ENCODE data around the gene DRAM2. TPM values are rescaled to one million over a fixed set of nuclear protein-coding genes. Genes with fewer than 3 reads are reported as not detected.

The DRAM2 gene
- total and polyA plus RNA-seq, 2 of the 4 experiments (the other 2 are of a cell fraction): 31.4 to 66.3 TPM

DNA sequence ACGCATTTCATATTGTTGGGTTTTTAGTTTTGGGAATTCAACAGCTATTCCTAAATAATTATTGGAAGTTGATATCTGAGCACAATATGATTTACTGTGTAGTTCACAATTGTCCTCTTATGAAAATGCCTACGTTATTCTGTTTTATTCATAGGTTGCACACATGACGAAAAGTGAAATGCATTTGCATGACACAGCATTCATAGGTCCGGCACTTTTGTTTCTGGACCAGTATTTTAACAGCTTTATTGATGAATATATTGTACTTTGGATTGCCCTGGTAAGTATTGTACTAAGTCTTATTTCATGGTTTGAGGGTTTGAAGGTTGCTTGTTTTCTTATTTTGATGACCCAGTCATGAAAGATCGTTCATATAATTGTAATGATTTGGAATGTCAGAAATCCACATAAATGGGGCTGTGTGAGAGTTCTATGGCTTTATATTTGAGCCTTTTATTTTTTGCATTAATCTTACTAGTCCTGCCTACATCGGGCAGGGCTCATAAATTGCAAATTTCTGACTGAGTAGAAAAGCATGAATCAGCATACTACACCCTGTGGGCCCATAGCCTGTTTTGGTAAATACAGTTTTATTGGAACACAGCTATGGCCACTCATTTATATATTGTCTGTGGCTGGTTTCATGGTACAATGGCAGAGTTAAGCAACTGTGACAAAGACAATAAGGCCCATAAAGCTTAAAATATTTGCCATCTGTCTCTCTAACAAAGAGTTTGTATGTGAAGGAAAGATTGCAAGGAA lies 43.6 kb upstream of the DRAM2 start:
- no peaks in the 10 kb centered on the region for H3K27me3 ChIP-seq (ENCODE audit: control insufficient read depth, insufficient read depth, low read length)
- no peak overlapping the region for H4K8ac ChIP-seq (ENCODE audit: low read depth in 2 of 2, low read length in 2 of 2)
- no peak overlapping the region for H3K56ac ChIP-seq (ENCODE audit: extremely low read depth, insufficient read depth, low read length)
- H3K79me1 ChIP-seq (ENCODE audit: low read depth in 1 of 2, low read length in 2 of 2): no peaks in the 10 kb centered on the region
- no peak for DNase-seq
- no peak overlapping the region for H2BK5ac ChIP-seq (ENCODE audit: low read depth, low read length, poor library complexity, severe bottlenecking)
- no peak overlapping the region for H2AK5ac ChIP-seq (ENCODE audit: low read depth, low read length)
- H3K4me1 ChIP-seq (ENCODE audit: control insufficient read depth, insufficient read depth, low read length): no peaks in the 10 kb centered on the region
- H3K4me3 ChIP-seq (ENCODE audit: insufficient read depth, low read depth, low read length): no peak overlapping the region
- no peak overlapping the region for H3K27ac ChIP-seq (ENCODE audit: insufficient read depth, low read length)
- no peak overlapping the region for H3K4ac ChIP-seq (ENCODE audit: low read depth, low read length)
- H3K18ac ChIP-seq (ENCODE audit: low read depth, low read length): no peak overlapping the region
- H3K9ac ChIP-seq (ENCODE audit: low read depth, low read length): no peak overlapping the region
- intact Hi-C loops (cut with micrococcal nuclease): loop anchor here (5.0 kb wide), 1 partner anchor 36 kb away; no protein-coding TSS in a partner anchor
- ATAC-seq (ENCODE audit: low read depth): no peak
- CTCF ChIA-PET: interaction anchor here (0.7 kb wide), 1 partner anchor 8 kb away, joined by 4 read pairs; no protein-coding TSS in a partner anchor
- no peak overlapping the region for H3K4me2 ChIP-seq (ENCODE audit: low read depth, low read length)
- H3K9me3 ChIP-seq (ENCODE audit: control insufficient read depth, insufficient read depth, low read length): no peaks in the 10 kb centered on the region
- no peak overlapping the region for H2BK20ac ChIP-seq (ENCODE audit: low read depth, low read length)
- H2BK120ac ChIP-seq (ENCODE audit: low read depth, low read length): no peak overlapping the region
- no peak overlapping the region for H4K5ac ChIP-seq (ENCODE audit: low read depth, low read length)
- H3K9me1 ChIP-seq (ENCODE audit: insufficient read depth, low read length): no peaks in the 10 kb centered on the region
- POLR2A ChIA-PET (ENCODE audit: unreplicated experiment): no interaction called here
- no peak overlapping the region for H2AFZ ChIP-seq (replicated peaks; ENCODE audit: low read length, poor library complexity)
- H4K91ac ChIP-seq (ENCODE audit: insufficient read depth, low read depth, low read length): no peak overlapping the region
- dilution Hi-C loops (cut with HindIII; ENCODE audit: low sequenced_read_pairs, unreplicated experiment): no loop called here
- no CpG with 5 or more reads among the region's 6 CpGs for WGBS, 2 experiments (ENCODE audit: extremely low coverage in 2 of 2, insufficient read length in 1 of 2)
- no TSS peak for BruUV-seq (replicated peaks)
- H2BK15ac ChIP-seq (ENCODE audit: low read depth, low read length): no peak overlapping the region
- no peak overlapping the region for H3K14ac ChIP-seq (replicated peaks; ENCODE audit: low read depth, low read length)
- no peaks in the 10 kb centered on the region for H4K20me1 ChIP-seq (ENCODE audit: insufficient read depth, low read length)
- TF ChIP-seq CHD1 (IDR thresholded peaks at IDR 0.05; ENCODE audit: low read depth, low read length) (no peak), BHLHE40 (IDR thresholded peaks at IDR 0.05; ENCODE audit: low read depth, low read length) (no peak), FOS (IDR thresholded peaks at IDR 0.05; ENCODE audit: low read depth, low read length) (no peak), USF2 (IDR thresholded peaks at IDR 0.05; ENCODE audit: low read depth, low read length) (no peak), NFE2L2 (IDR thresholded peaks at IDR 0.05; ENCODE audit: low read depth, low read length) (no peak), MXI1 (IDR thresholded peaks at IDR 0.05; ENCODE audit: borderline replicate concordance, low read depth, low read length) (no peak), SMC3 (IDR thresholded peaks at IDR 0.05; ENCODE audit: low read depth, low read length) (no peak)
- peaks cover 13% of the 10 kb centered on the region for H3K36me3 ChIP-seq (ENCODE audit: control insufficient read depth, insufficient read depth, low read length)
- in situ Hi-C loops (cut with MboI; ENCODE audit: low sequenced_read_pairs): no loop called here
- H3K23ac ChIP-seq (ENCODE audit: low read depth, low read length): no peak overlapping the region
- H2AK9ac ChIP-seq (replicated peaks; ENCODE audit: low read depth, low read length, poor library complexity): no peak overlapping the region
